GM21526 (cell line): ENCODE results near the gene ABHD3.
"Not testable (repeated sequence)": the region's sequence is repeated elsewhere in the genome, so short reads cannot be mapped to it uniquely, and the experiment has no call there.

Experiments
- ATAC-seq: cut with Tn5 transposase; IDR thresholded peaks from one replicate; pipeline ENCODE4 v1.9.1; 2021; ENCODE audit warnings: moderate library complexity; ENCODE audit not compliant: unreplicated experiment, low FRiP score

The ABHD3 gene

DNA sequence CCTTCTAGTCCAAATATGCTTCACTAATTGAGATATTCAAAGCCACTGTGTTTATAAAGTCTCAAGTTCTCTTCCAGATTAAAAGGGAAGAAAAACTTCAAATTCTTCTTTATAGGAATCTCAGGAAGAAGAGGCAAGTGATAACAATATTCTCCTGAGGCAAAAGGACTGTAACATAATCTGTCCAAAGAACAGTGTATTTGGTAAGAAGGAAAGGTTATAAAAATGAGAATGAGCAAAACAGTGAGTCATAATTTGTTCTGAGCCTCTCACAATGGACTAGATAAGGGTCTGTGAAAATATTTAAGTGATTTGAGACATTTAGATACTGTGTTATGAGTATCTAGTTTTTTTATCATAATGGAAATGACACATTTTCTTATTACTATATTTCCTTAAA is 48.2 kb downstream of the ABHD3 start:
- no peak for ATAC-seq

DNA sequence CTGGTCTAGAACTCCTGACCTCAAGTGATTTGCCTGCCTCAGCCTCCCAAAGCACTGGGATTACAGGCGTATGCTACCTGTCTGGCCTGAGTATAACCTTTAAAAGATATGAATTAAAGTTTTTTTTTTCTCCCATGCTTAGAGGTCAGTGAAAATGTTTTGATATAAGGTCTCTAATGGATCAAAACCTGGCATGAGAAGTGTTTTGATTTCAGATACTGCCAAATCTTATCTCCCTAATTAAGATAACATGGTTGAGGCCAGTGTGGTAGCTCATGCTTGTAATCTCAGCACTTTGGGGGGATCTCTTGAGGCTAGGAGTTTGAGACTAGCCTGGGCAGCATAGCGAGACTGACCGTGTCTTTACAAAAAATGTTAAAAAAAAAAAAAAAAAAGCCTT is 51.2 kb downstream of the ABHD3 start:
- ATAC-seq, result no peak

DNA sequence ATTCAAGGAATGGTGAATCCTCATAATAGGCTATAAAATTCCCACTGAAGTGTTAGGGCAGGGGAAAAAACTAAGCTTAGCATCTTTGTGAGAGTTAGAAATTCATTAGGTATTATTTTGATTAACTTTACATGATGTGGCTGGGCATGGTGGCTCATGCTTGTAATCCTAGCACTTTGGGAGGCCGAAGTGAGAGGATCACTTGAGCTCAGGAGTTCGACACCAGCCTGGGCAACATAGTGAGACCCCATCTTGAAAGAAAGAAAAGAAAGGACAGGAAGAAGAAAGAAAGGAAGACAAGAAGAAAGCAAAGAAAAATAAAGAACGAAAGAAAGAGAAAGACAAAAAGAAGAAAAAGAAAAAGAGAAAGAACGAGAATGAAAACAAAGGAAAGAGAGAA is 52.5 kb downstream of the ABHD3 start:
- ATAC-seq, result no peak

DNA sequence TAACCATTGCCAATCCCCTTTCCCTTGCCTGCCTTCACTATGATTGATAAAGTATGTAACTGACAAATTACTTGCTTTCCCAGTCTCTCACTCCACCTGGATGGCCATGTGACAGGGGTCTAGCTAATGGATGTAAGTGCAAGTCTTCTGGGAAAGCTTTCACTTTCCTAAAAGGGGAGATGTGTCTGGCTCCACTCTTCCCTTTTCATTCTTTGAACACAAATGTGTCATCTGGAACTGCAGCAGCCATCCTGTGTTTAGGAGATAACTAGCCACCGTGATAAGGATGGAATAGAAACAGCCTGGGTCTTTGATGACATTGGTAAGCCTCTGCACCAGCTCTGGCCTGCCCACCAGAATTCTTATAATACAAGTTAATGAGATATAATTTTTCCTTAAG is 54.3 kb downstream of the ABHD3 start:
- no peak for ATAC-seq

DNA sequence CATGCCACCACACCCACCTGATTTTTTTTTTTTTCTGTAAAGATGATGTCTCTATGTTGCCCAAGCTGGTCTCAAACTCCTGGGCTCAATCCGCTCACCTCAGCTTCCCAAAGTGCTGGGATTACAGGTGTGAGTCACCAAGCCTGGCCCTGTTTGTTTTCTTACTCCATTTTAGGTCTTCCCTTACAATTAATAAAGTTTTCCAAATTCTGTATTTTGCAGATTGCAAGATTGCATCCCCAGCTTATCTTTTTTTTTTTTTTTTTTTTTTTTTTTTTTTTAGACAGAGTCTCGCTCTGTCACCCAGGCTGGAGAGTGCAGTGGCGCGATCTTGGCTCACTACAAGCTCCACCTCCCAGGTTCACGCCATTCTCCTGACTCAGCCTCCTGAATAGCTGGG is 64.2 kb downstream of the ABHD3 start:
- not testable (repeated sequence) for ATAC-seq

DNA sequence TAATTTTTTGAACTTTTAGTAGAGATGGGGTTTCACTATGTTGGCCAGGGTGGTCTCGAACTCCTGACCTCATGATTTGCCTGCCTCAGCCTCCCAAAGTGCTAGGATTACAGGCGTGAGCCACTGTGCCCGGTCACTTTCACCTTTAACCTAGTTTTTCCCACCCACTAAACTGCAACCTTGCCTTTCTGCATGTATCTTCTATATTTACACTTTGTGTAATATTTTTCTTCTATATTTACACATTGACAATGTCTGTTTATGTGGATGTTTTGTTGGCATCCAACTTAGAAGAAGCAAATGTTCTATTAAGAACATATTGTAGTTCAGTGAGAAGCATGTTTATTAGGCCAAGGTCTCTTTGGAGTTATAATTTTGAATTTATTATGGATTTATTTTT is 65.8 kb downstream of the ABHD3 start:
- no peak for ATAC-seq

DNA sequence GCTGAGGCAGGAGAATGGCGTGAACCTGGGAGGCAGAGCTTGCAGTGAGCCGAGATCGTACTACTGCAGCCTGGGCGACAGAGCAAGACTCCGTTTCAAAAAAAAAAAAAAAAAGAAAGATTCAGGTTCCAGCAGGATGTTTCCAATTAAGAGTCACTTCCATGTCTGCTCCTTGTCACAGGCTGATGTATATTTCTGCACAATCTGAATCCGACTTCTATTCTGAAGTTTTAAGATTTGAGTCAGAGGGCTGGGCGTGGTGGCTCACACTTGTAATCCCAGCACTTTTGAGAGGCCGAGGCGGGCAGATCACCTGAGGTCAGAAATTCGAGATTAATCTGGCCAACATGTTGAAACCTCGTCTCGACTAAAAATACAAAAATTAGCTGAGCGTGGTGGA is 67.8 kb downstream of the ABHD3 start:
- ATAC-seq, result no peak

DNA sequence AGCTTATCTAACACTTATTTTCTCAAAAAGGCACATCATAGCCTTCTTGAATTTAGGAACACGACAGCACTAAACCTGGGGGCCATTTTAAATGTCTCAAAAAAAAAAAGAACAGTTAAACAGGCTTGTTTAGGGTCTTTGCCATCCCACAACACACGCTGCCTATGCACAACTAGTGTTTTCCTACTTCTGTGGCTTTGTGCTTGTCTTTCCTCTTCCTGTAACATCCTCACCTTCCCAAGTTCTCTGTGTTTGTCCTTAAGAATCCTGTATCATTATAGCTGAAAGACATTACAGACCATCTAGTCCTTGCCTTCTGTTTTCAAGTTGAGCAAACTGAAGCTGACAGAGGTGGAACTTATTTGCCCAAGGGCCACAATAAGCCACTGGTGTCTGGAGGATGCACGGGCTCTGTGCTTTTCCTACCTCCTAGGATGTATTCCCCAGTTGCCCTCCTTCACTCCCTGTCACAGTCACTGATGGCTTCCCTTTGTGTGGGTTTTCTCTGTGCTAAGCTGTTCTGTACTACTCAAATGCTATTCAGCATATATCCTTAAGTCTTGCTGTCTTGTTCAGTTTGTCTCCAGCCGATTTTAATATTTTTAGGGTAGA is 69.9 kb downstream of the ABHD3 start:
- no peak for ATAC-seq

DNA sequence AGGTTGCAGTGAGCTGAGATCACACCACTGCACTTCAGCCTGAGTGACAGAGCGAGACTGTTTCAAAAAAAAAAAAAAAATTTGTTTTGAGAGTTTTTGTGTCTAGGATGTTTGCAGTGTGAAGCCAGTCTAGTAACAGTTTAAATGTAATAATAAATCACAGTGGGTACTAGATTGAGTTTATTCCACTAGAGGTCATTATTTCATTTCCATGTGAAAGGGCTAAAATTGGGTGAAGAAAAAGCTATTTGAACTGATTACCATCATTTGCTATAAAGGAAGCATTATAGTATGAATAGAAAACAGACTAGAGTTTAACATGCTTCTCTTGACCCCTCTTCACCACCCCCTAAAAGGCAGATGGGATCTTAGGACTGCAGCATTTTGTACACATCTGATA is 72.2 kb downstream of the ABHD3 start:
- no peak for ATAC-seq

DNA sequence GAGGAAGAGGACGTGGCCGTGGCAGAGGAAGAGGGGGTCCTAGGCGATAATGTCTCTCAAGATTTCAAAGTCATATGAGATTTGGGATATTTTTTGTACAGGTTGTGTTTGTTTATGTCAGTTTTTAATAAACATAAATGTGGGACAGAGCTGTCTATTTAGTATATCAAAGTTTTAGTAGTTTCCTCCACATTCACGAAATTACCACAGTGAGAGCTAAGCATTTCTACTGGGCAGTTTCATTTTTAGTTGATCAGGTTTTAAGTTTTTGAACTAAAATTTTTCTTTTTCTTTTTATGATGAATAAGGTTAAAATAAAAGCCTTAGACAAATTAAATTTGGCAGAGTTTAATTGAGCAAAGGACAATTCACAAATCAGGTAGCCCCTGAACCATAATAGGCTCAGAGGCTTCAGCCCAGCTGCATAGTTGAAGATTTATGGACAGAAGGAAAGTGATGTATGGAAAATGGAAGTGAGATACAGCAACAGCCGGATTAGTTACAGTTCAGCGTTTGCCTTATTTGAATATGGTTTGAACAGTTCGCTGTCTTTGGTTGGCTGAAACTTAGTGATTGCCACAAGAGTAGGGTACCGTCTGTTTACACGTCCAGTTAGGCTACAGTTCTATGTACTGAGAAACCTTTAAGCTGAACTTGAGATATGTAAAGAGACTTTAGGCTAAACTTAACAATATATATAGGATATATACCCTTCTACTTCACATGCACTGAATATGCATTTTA is 75.3 kb downstream of the ABHD3 start:
- peak; percentile 86 for ATAC-seq

DNA sequence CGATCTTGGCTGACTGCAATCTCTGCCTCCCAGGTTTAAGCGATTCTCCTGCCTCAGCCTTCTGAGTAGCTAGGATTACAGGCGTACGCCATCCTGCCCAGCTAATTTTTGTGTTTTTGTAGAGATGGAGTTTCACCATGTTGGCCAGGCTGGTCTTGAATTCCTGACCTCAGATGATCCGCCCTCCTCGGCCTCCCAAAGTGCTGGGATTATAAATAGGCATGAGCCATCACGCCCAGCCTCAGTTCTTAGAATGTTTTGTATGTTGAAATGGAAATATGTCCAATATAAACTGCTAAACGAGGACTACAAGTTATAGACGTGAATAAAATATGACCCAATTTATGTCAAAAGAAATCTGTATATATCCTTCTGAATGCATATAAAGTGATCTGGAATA is 82.9 kb downstream of the ABHD3 start:
- ATAC-seq, result not testable (repeated sequence)

DNA sequence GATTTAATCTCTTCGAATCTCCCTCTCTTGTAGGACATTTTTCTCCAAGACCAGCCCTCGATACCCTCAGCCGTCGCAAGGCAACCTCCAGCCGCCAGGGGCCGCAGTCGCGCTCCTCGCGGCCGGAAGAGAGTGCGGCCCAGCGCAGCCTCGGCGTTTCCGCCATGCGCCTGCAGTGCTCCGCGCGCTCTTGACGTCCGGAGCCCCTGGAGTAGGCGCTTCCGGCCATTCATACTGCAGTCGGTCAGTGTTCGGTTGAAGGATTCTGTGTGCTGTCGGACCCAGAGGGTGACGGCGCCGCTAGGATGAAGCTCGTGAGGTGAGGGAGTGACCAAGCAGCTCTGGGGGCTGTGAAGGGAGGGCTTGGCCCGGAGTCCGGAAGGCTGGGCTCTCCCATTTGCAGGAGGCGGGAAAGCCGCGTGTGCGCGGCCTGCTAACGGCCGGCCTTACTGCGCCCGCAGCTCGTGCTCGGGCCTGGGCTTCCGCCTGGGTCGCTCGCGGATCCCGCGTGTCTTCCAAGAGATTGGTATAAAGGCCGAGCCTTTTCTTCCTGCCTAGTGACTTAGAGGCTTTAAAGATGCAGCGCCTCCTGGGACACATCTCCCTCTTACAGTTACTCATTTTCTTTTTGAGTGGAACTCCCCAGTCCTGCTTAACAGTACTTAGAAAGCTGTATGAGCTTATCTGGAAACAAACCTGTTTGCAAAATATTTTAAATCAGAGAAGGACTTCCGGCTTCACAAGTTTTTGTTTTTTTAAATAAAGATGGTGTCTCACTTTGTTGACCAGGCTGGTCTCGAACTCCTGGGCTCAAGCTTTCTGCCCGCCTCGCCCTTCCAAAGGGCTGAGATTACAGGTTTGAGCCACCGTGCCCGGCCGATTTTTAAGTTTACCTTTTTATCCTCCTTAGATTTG is 92.2 kb downstream of the ABHD3 start, which contains the start of gene SNRPD1:
Gene SNRPD1 (plus strand): TSS at position 190 of the 915 bp plus-strand sequence. CDS start 116 bp downstream, at position 306.
- ATAC-seq, result peak; percentile 98

DNA sequence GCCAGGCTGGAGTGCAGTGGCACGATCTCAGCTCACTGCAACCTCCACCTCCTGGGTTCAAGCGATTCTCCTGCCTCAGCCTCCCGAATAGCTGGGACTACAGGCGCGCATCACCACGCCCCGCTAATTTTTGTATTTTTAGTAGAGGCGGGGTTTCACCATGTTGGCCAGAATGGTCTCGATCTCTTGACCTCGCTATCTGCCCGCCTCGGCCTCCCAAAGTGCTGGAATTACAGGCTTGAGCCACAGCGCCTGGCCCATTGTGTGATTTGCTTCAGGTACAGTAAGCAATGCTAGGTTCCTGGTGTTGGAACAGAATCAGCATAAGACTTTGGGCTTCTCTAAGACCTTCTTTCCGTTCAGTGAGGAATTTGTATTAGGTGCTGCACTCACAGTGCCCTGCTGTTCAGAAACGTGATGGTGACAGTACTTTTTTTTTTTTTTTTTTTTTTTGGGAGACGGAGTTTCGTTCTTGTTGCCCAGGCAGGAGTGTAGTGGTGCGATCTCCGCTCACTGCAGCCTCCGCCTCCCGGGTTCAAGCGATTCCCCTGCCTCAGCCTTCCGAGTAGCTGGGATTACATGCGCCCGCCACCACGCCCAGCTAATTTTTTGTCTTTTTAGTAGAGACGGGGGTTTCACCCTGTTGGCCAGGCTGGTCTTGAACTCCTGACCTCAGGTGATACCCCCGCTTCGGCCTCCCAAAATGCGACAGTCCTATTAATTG is 93.0 kb downstream of the ABHD3 start:
- not testable (repeated sequence) for ATAC-seq

DNA sequence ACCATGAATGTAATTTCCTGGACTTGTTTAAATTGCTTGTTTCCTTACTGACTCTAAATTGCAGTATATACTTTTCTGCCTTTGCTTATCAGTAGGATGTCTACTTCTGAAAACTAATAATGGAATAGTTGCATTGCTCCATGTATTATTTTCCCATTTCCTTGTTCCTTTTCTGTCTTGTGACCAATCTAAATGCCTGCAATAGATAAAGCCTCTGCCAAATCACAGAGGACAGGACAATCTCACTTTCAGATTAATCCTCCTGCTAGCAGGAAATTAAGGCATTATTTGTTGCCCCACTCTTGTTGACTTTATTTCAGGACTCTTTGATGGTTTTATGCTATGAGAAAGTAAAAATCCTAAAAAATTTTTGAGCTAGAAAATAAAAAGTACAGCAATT is 99.4 kb downstream of the ABHD3 start:
- no peak for ATAC-seq

DNA sequence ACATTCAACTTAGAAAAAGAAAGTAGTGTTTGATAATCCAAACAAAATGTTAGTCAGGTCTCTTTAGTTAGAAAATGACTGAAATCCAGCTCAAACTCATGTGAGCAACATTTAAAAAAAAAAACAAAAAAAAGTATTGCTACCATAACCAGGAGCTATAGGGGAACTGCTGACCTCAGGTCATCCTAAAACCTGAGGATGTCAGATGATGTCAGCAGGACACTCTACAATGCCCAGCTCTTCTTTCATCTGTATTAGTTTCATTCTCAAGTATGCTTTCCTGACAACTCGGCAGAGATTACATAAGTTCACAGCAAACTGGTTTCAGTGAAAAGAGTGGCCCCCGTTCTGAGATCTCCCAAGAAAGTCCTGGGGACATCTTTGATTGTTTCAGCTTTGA is 99.9 kb downstream of the ABHD3 start:
- ATAC-seq, result no peak

DNA sequence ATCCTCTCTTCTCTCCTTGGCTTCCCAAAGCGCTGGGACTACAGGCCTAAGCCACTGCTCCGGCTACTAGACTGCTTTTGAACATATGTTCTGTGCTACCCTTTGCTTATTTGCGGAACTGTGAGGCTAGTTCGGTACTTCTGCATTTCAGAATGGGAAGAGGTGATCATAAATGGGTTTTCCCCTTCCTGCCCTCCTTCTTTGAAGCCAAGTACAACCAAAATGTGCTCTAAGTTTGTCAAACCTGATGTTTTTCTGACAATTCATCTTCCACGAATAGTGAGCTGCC is 102.3 kb downstream of the ABHD3 start:
- no peak for ATAC-seq
